ENCODE results near the gene POU4F1. TPM values are rescaled to one million over a fixed set of nuclear protein-coding genes. Genes with fewer than 3 reads are reported as not detected.

POU4F1 gene
- total and polyA plus RNA-seq, 2 donors (not counting 1 experiment from before 2014, with no cell fraction given) = 0.17 to 0.51 TPM

DNA sequence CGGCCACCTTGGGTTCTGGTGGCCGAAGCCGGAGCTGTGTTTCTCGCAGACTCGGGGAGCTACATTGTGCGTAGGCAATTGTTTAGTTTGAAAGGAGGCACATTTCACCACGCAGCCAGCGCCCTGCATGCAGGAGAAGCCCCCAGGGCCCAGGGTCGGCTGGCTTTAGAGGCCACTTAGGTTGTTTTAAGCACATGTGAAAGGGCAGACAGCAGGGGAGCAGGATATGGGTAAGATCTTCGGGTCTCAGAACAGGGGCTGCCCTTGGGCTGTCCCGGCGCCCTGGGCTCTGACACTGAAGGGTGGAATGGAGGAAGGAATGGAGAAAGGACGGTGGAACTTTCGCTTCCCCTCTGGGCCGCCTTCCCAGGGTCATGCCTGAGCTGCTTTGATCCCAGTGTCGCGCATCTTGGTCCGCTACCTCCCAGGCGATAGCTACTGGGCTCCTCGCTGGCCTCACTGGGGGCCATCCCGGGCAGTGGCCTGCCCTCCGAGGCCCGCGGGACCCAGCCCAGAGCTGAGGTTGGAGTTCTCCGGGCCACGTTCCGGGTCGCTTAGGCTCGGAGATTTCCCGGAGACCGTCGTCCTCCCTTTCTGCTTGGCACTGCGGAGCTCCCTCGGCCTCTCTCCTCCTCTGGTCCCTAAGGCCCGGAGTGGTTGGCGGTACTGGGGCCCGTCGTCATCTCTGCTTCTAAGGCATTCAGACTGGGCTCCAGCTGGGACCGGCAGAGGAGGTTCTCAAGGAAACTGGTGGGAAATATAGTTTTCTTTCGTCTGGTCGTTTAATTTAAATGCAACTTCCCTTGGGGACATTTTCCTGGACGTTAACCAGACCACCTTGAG is 4.3 kb upstream of the POU4F1 start:
- peak overlapping the region; percentile 84 for H3K4me3 Mint-ChIP-seq
- H3K27me3 Mint-ChIP-seq = peaks cover 76% of the 10 kb centered on the region
- H3K36me3 ChIP-seq (replicated peaks in 1 of 2; ENCODE audit: control extremely low read depth in 1 of 2, control insufficient read depth in 1 of 2, extremely low read depth in 1 of 2, insufficient read depth in 2 of 2, low read length in 1 of 2) = no peaks in the 10 kb centered on the region
- CTCF ChIA-PET = no interaction called here
- H3K79me2 ChIP-seq (ENCODE audit: control insufficient read depth, insufficient read depth, low read length) = no peaks in the 10 kb centered on the region
- intact Hi-C loops (cut with micrococcal nuclease) = loop anchor here (10.0 kb wide), 1 partner anchor 913 kb away; the partner anchor contains the start of gene SLAIN1
- H3K9me3 ChIP-seq (ENCODE audit: control extremely low read depth in 1 of 3, control insufficient read depth in 2 of 3, insufficient read depth in 1 of 3, low read length in 2 of 3) = peaks cover 1 to 53% (median 4%) of the 10 kb centered on the region in 3 donors
- H3K4me3 ChIP-seq (ENCODE audit: control extremely low read depth in 1 of 5, extremely low read depth in 1 of 5, insufficient read depth in 1 of 5, low read depth in 2 of 5, low read length in 4 of 5) = no peak overlapping the region
- peaks cover 56% of the 10 kb centered on the region for H3K4me1 Mint-ChIP-seq
- no peaks in the 10 kb centered on the region for H3K9me3 Mint-ChIP-seq (ENCODE audit: insufficient read depth)
- peak overlapping the region; percentile 91 for H3K4me2 ChIP-seq (replicated peaks; ENCODE audit: low read depth, low read length, poor library complexity, severe bottlenecking)
- H2AFZ ChIP-seq (ENCODE audit: insufficient read depth, low read depth, low read length, poor library complexity, severe bottlenecking) = no peak overlapping the region
- ATAC-seq (ENCODE audit: low read depth) (no peak), DNase-seq (peak; percentile 42)
- no peak overlapping the region for H3K9ac ChIP-seq (ENCODE audit: low read length)
- H3K27ac Mint-ChIP-seq = no peak overlapping the region
- peaks cover 50 to 68% of the 10 kb centered on the region in 2 donors for H3K4me1 ChIP-seq (ENCODE audit: control insufficient read depth in 2 of 2, insufficient read depth in 2 of 2, low read length in 2 of 2)
- H3K27ac ChIP-seq (ENCODE audit: low read length in 2 of 2) = no peak overlapping the region
- peaks cover 5% of the 10 kb centered on the region for H4K20me1 ChIP-seq (ENCODE audit: control insufficient read depth, insufficient read depth, low read length, poor library complexity, severe bottlenecking)
- peaks cover 5 to 78% (median 69%) of the 10 kb centered on the region in 4 experiments for H3K27me3 ChIP-seq (replicated peaks in 1 of 4; ENCODE audit: control extremely low read depth in 1 of 4, control insufficient read depth in 3 of 4, insufficient read depth in 4 of 4, low read length in 3 of 4)
- WGBS (ENCODE audit: insufficient coverage) = 12% methylated on average over 41 of the region's 42 CpGs
- POLR2A ChIA-PET = no interaction called here
- TF ChIP-seq, protein P1, sequence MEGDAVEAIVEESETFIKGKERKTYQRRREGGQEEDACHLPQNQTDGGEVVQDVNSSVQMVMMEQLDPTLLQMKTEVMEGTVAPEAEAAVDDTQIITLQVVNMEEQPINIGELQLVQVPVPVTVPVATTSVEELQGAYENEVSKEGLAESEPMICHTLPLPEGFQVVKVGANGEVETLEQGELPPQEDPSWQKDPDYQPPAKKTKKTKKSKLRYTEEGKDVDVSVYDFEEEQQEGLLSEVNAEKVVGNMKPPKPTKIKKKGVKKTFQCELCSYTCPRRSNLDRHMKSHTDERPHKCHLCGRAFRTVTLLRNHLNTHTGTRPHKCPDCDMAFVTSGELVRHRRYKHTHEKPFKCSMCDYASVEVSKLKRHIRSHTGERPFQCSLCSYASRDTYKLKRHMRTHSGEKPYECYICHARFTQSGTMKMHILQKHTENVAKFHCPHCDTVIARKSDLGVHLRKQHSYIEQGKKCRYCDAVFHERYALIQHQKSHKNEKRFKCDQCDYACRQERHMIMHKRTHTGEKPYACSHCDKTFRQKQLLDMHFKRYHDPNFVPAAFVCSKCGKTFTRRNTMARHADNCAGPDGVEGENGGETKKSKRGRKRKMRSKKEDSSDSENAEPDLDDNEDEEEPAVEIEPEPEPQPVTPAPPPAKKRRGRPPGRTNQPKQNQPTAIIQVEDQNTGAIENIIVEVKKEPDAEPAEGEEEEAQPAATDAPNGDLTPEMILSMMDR (IDR thresholded peaks at IDR 0.05) = no peak
- no peak for TF ChIP-seq EZH2 (IDR thresholded peaks at IDR 0.05; ENCODE audit: borderline replicate concordance, insufficient read depth, low read depth, low read length, poor library complexity, severe bottlenecking)

Data from B cell (primary cell).